Prostate gland (tissue), 2 donors: ENCODE measurements around the gene DACH1. TPM values are rescaled to one million over a fixed set of nuclear protein-coding genes. Genes with fewer than 3 reads are reported as not detected.

Source experiments
- DNase-seq: peaks from one replicate; pipeline ENCODE4 v3.0.0-alpha.2; 2019; ENCODE audit warnings: low spot score
- H3K27ac ChIP-seq, 2 donors: fragments of 200-600 bp; sonication (generic); 2 replicates each; pipeline ENCODE4 v1.5.1; 2017 to 2019
- H3K27me3 ChIP-seq: fragments of 200-600 bp; sonication (generic); replicated peaks from 2 replicates; pipeline ENCODE4 v1.5.1; 2019; ENCODE audit not compliant: insufficient read depth
- H3K36me3 ChIP-seq, 2 donors: fragments of 200-600 bp; sonication (generic); 1 replicate in 1 of 2; 2 replicates in 1 of 2; pipeline versions ENCODE4 v1.5.1 to v1.8.1; 2017 to 2019
- H3K4me1 ChIP-seq: fragments of 200-600 bp; sonication (generic); replicated peaks from 2 replicates; pipeline ENCODE4 v1.5.1; 2019
- H3K4me3 ChIP-seq, 2 donors: fragments of 200-600 bp; sonication (generic); 2 replicates each; pipeline ENCODE4 v1.5.1; 2017 to 2019
- H3K9me3 ChIP-seq: fragments of 200-600 bp; sonication (generic); 2 replicates; pipeline ENCODE4 v1.5.1; 2017
- POLR2A ChIP-seq: fragments of 450-650 bp; IDR thresholded peaks from one replicate; pipeline ENCODE4 v1.6.1; 2016; ENCODE audit warnings: antibody characterized with exemption, mild to moderate bottlenecking
- POLR2AphosphoS5 ChIP-seq: sonication (generic); formaldehyde crosslinking; IDR thresholded peaks from one replicate; pipeline ENCODE4 v1.6.1; 2017; ENCODE audit warnings: antibody characterized with exemption
- WGBS: methylation state at CpG from one replicate; pipeline ENCODE4 v1.1.5; 2018; 5-methylcytosine and 5-hydroxymethylcytosine counted together
- intact Hi-C: fragments of 100-400 bp; cut with DNase I; formaldehyde crosslinking; loops from one replicate; pipeline ENCODE4 v1.14.2; 2022
- total RNA-seq, 2 donors: library from RNA; depleted of rRNA; stranded (reverse); fragments of >200 nt; gene quantifications; one replicate each; pipeline ENCODE4 v1.1.0, GENCODE V29; 2016
- TF ChIP-seq, protein P1 (sequence below), 4 experiments: fragments of 200-600 bp in 2 of 4; fragments of 450-650 bp in 2 of 4; sonication (generic) in 2 of 4; IDR thresholded peaks; 1 replicate in 3 of 4; 2 replicates in 1 of 4; pipeline ENCODE4 v1.5.1; 2016 to 2019; ENCODE audit warnings: antibody characterized with exemption in 4 of 4, mild to moderate bottlenecking in 2 of 4, moderate library complexity in 2 of 4

DACH1 gene
- total RNA-seq, 2 donors from 2014 or later, result 14.6 to 18.0 TPM

DNA sequence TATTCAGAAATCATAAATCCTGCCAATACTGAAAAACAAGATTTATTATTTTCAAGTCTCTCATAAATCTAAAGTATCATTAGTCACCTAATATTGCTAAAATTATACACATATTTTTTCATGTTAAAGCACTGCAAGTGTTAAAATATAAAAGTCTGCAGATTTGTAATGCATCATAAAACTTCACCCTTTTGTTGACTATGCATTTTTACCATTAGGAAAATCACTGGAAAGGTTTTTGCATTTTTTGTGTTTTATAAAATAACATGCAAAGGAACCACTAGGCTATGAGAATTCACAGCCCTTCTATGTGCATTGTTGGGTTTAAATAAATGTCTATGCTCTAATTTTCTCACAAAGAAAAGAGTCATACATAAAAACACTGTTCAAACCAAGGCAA is 407.3 kb downstream of the DACH1 start:
- Histone ChIP-seq H3K27ac (no peak overlapping the region), H3K9me3 (no peaks in the 10 kb centered on the region), H3K4me1 (no peaks in the 10 kb centered on the region), H3K27me3 (no peaks in the 10 kb centered on the region), H3K36me3 (no peaks in the 10 kb centered on the region), H3K4me3 (no peak overlapping the region)
- TF ChIP-seq, protein P1, sequence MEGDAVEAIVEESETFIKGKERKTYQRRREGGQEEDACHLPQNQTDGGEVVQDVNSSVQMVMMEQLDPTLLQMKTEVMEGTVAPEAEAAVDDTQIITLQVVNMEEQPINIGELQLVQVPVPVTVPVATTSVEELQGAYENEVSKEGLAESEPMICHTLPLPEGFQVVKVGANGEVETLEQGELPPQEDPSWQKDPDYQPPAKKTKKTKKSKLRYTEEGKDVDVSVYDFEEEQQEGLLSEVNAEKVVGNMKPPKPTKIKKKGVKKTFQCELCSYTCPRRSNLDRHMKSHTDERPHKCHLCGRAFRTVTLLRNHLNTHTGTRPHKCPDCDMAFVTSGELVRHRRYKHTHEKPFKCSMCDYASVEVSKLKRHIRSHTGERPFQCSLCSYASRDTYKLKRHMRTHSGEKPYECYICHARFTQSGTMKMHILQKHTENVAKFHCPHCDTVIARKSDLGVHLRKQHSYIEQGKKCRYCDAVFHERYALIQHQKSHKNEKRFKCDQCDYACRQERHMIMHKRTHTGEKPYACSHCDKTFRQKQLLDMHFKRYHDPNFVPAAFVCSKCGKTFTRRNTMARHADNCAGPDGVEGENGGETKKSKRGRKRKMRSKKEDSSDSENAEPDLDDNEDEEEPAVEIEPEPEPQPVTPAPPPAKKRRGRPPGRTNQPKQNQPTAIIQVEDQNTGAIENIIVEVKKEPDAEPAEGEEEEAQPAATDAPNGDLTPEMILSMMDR (IDR thresholded peaks at IDR 0.05), result no peak
- TF ChIP-seq POLR2AphosphoS5, result no peak
- DNase-seq, result no peak
- intact Hi-C loops, result no loop called here

DNA sequence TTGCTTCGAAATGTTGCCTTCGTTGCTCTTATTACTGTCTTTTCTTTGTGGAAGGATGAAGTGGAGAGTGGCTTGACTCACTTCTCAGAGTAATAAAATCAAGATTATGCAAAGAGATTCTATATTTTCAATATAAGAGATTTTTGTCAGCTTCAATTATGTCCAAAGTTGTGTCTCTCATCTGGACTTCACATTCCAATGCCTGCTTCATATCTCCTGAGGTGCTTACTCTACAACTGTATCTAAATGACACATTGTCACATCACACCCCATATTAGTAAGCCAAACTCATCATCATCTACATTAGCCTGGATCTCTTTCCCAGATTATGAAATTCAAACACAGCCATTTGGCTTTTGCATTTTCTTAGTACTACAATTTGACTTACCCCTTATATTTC is 409.4 kb downstream of the DACH1 start:
- Histone ChIP-seq H3K4me1 (no peaks in the 10 kb centered on the region), H3K9me3 (no peaks in the 10 kb centered on the region), H3K36me3 (no peaks in the 10 kb centered on the region), H3K27me3 (no peaks in the 10 kb centered on the region), H3K27ac (no peak overlapping the region), H3K4me3 (no peak overlapping the region)
- intact Hi-C loops, result no loop called here
- no peak for DNase-seq
- 93% methylated on average over 2 of the region's 2 CpGs for WGBS
- TF ChIP-seq POLR2A (no peak), POLR2AphosphoS5 (no peak)
- TF ChIP-seq, protein P1 (IDR thresholded peaks at IDR 0.05), result no peak

DNA sequence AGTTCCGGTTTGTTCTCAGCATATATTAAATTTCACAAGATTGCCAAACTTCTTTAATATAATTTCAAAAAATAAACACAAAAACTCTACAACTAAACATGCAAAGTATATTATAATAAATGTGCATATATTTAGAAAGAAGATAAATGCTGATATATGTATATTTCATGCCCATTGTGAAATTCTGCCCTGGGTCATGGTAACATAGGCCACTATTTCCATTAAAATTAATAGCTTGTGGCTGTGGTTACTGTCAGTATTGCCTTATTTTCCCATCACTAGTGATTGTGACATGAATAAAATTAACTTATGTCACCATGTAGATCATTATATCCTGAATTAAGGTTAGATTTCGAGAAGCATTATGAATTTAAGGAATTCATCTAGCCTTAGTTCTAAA is 410.9 kb downstream of the DACH1 start:
- WGBS, result 92% methylated on average over 2 of the region's 2 CpGs
- TF ChIP-seq POLR2A (no peak), POLR2AphosphoS5 (no peak)
- TF ChIP-seq, protein P1 (IDR thresholded peaks at IDR 0.05), result no peak
- DNase-seq, result no peak
- Histone ChIP-seq H3K9me3 (no peaks in the 10 kb centered on the region), H3K27ac (no peak overlapping the region), H3K27me3 (no peaks in the 10 kb centered on the region), H3K36me3 (no peaks in the 10 kb centered on the region), H3K4me3 (no peak overlapping the region), H3K4me1 (no peaks in the 10 kb centered on the region)
- intact Hi-C loops, result no loop called here

DNA sequence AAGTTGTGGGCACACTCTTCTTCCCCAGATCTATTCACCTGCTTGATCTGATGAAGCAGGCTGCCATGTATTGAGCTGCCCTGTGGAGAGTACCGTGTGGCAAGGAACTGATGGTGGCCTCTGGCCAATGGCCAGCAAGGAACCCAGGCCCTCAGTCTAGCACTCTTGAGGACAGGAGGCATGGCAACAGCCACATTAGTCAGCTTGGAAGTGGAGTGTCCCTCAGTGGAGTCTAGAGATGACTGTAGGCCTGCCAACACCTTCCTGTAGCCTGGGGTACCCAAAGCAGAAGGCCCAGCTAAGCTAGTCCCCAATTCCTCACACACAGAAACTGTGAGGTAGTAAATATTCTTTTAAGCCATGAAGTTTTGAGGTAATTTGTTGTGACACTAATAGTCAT is 412.5 kb downstream of the DACH1 start:
- Histone ChIP-seq H3K9me3 (no peaks in the 10 kb centered on the region), H3K27me3 (no peaks in the 10 kb centered on the region), H3K27ac (no peak overlapping the region), H3K4me3 (no peak overlapping the region), H3K4me1 (no peaks in the 10 kb centered on the region), H3K36me3 (no peaks in the 10 kb centered on the region)
- intact Hi-C loops, result no loop called here
- 100% methylated on average over 1 of the region's 1 CpG for WGBS
- no peak for DNase-seq
- TF ChIP-seq POLR2A (no peak), POLR2AphosphoS5 (no peak)
- TF ChIP-seq, protein P1 (IDR thresholded peaks at IDR 0.05), result no peak

DNA sequence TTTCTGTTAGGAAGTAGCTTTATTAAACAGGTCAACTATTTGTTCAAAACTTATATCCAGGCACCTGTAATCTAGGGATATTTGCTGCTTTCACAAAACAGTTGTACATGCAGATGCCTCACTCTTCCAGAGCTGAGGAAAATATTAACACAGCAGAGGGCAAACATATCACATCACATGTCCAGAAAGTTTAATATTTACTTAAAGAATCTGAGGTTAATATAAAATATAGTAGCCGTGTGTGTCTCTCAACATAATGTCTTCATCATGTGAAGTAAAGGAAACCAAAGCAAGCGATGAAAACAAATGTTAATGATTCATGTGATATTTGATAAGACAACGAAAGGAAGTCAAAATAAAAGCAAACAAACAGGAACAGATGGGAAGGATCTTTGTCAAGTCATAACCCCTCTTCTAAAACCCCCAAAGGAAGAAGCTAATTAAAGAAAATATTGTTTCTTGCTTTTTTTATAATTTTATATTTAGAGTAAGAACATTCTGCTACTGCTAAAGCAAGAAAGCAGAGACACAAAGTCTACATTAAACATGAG is 418.8 kb downstream of the DACH1 start:
- Histone ChIP-seq H3K4me3 (no peak overlapping the region), H3K27me3 (no peaks in the 10 kb centered on the region), H3K4me1 (no peaks in the 10 kb centered on the region), H3K9me3 (no peaks in the 10 kb centered on the region), H3K27ac (peak overlapping the region in 1 of 2 donors; percentile 22), H3K36me3 (no peaks in the 10 kb centered on the region)
- TF ChIP-seq POLR2AphosphoS5 (peak; percentile 46), POLR2A (no peak)
- intact Hi-C loops, result no loop called here
- WGBS, result 27% methylated on average over 3 of the region's 3 CpGs
- DNase-seq, result no peak
